Measurements from ENCODE around the gene AURKA.

The AURKA gene

DNA sequence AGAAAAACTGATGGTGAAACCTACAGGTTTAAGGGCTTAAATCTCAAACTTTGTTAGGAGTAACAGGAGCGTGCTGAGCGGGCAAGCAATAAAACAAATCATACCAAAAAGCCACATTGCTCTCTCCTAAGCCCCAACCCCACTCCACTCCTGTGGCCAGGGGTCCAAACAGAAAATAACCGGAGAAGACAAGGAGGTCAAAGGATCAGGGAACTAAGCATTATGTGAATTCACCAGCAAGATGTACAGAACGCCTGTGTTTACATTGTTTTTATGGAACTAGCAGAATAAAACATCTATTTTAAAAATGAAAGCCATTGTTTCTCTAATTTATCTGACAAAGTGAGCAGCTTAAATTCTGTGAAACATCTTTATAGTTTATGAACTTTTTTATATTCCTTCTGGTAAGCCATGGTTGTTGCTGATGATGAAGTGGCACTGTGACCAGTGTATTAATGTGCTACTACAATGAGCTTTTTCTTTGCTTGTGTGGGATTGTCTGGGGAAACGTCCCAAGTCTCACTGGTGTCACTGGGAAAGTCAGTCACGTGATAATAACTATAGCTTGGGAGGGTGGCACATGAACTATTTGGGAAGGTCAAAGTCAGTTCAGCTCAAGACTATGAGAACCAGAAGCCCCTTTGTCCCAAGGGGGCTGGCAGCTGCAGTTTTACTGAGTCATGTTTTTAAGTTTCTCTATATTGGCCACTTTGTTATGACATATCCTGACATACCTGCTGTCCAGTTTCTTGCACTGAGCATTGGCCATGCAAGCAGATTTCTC, 23.5 kb downstream of the AURKA start:
- TF ChIP-seq, protein P1, sequence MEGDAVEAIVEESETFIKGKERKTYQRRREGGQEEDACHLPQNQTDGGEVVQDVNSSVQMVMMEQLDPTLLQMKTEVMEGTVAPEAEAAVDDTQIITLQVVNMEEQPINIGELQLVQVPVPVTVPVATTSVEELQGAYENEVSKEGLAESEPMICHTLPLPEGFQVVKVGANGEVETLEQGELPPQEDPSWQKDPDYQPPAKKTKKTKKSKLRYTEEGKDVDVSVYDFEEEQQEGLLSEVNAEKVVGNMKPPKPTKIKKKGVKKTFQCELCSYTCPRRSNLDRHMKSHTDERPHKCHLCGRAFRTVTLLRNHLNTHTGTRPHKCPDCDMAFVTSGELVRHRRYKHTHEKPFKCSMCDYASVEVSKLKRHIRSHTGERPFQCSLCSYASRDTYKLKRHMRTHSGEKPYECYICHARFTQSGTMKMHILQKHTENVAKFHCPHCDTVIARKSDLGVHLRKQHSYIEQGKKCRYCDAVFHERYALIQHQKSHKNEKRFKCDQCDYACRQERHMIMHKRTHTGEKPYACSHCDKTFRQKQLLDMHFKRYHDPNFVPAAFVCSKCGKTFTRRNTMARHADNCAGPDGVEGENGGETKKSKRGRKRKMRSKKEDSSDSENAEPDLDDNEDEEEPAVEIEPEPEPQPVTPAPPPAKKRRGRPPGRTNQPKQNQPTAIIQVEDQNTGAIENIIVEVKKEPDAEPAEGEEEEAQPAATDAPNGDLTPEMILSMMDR (conservative IDR thresholded peaks at IDR 0.05), result no peak
- TF ChIP-seq ZFX (IDR thresholded peaks at IDR 0.05), result no peak

DNA sequence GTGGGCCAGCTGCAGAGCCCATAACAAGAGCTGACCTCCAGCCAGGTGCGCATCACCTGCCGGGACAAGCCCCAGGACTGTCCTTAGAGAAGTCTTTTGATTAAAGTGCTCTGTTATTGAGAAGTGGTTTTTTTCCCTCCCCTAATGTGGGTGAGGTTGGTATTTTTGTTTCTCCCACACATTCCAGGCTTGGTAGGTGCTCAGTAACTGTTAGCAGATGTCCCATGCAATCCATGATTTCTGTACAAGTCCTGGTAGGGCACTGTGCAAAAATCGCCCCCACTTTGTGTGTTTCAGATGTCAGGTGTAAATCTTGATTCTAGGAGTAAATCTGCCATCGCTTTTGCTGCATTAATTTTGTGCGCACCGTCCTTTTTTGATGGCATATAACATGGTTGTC, 28.5 kb downstream of the AURKA start:
- no peak overlapping the region for H3K27ac ChIP-seq
- no peak for TF ChIP-seq ZFX (IDR thresholded peaks at IDR 0.05)
- TF ChIP-seq, protein P1 (conservative IDR thresholded peaks at IDR 0.05), result no peak

More for the DNA sequence above, 23.5 kb downstream of the AURKA start:
- H3K27ac ChIP-seq, result no peak overlapping the region

DNA sequence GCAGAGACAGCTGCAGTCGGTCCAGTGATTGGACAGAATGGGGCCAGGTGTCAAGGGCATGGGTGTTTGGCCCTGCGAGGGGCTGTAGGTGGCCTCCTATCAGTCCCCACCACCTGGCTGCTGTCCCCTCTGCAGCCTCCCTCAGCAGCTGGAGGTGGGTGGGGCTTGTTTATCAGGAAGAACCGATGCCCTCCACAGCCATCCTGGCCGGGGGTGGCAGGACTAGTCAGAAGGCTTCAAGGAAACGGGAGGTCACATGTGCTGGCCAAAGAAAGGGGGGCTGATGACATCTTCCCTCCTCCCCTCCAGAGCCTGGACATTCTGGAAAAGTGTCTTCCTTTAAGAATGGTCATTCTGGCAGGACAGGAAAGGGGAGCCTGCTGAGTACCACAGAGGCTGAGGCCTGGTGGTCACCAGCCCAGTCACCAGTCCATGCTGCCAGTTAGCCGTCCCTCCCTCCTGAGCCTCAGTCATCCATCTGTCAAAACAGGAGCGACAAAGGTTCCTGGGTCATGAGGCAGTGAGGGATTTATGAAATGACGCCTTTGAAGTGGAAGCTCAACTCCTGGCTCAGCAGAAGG, 29.1 kb downstream of the AURKA start:
- TF ChIP-seq, protein P1 (conservative IDR thresholded peaks at IDR 0.05), result no peak
- TF ChIP-seq ZFX (IDR thresholded peaks at IDR 0.05), result no peak
- no peak overlapping the region for H3K27ac ChIP-seq

DNA sequence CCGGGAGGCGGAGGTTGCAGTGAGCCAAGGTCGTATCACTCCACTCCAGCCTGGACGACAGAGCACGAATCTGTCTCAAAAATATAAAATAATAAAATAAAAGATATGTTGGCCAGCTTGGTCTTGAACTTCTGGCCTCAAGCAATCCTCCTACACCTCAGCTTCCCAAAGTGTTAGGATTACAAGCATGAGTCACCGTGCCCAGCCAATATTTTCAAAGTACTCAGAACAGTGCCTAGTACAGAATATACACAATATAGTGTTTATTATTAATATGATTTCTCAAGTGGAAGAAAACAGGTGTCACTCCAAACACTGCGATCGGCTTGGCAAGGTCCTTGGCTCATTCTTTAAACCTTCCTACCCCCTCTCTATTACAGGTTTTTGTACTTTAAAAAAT, 30.1 kb downstream of the AURKA start:
- H3K27ac ChIP-seq, result no peak overlapping the region
- TF ChIP-seq ZFX (IDR thresholded peaks at IDR 0.05), result no peak

DNA sequence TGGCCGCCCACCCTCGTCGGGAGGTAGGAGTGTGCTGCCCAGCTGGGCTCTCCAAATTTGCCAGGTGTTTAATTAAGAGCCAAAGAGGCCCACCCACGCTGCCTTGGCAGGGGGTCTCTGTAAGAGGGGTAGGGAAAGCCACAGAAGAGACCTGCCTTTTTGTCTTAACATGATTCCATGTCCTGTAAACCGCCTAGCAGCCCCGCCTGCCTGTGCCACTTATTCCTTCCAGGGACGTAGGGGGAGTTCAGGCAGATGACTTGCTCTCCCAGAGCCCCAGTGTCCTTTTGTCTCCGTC, 31.2 kb downstream of the AURKA start:
- no peak for TF ChIP-seq ZFX (IDR thresholded peaks at IDR 0.05)
- TF ChIP-seq, protein P1 (conservative IDR thresholded peaks at IDR 0.05), result no peak
- no peak overlapping the region for H3K27ac ChIP-seq

DNA sequence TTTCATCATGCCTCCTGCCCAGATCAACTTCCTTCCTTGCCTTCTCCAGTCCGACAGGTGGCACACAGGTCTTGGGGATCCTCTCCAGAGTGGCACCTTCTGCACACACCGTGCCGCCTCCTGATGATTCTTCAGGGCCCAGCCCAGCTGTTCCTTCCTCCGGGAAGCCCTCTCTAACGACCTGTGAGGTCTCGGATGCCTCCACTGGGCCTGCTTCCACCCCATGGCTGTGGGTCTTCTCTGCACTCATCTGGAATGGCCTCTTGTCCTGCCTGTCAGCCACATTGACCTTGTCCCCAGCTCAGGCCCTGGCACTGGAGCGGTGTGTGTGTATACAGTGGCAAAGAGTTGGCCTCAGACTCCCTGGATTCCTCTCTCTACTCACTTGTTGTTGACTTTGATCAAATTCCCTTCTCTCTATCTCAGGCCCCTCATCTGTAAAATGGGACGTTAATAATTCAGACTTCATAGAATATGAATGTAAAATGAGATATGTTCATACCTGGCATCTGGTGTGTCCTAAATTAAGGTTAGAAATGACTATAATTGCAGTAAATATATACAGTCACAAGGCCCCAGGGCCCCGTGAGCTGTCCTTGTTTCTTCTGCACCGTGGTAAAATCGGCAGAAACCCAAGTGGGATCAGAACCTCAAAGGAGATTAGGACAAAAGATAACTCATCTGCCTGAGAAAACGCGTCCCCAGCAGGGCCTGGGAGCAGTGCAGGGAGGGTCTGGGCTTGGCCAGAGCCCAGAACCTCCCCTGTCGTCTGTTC, 31.7 kb downstream of the AURKA start:
- TF ChIP-seq, protein P1 (conservative IDR thresholded peaks at IDR 0.05), result no peak
- no peak for TF ChIP-seq ZFX (IDR thresholded peaks at IDR 0.05)
- peak overlapping the region; percentile 77 for H3K27ac ChIP-seq

DNA sequence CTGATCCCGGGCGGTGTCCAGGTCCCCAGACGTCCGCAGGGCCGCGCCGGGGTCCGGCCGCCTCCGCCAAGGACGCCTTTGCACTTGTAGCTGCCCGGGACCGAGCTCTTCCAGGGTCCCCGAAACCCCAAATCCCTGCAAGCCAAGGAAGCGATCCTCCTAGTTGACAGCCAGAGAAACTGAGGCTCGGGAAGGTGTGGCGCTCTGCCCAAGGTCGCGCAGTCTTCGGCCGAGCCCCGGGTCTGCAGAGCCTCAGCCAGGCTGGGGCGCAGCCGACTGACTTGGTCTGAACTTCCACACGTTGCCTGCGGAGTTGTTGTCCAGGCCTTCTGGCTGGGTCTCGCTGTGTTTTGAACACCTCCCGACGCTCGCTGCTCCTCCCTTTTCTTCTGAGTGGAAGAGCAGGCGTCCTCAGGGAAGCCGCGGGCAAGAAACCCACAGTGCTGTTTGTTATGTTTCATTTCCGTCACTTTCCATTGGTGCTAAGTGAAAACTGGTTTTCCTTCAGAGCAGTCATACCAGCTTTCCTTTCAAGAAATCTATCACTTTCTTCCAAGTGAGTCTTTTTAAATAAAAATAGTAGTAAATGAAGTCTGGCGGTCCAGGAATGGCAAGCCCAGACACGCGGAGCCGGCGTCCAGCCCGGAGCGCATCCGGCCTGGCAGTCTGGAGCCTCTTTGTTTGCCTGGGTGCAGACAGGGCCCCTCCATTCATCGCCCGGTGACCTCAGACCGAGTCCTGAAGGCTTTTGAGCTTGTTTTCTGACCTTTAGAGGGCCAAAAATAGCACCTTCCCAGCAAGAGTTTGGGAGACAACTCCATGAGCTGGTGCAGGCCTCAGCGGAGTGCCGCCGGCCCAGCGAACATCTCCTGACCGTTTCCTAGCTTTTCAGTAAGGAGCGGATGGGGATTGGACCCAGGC, 32.5 kb downstream of the AURKA start:
- peak overlapping the region; percentile 77 for H3K27ac ChIP-seq
- TF ChIP-seq, protein P1 (conservative IDR thresholded peaks at IDR 0.05), result no peak
- TF ChIP-seq ZFX (IDR thresholded peaks at IDR 0.05), result peak; percentile 67
